ENCODE measurements around the gene C18orf54.
"Not testable (repeated sequence)": the region's sequence is repeated elsewhere in the genome, so short reads cannot be mapped to it uniquely, and the experiment has no call there.

The C18orf54 gene

DNA sequence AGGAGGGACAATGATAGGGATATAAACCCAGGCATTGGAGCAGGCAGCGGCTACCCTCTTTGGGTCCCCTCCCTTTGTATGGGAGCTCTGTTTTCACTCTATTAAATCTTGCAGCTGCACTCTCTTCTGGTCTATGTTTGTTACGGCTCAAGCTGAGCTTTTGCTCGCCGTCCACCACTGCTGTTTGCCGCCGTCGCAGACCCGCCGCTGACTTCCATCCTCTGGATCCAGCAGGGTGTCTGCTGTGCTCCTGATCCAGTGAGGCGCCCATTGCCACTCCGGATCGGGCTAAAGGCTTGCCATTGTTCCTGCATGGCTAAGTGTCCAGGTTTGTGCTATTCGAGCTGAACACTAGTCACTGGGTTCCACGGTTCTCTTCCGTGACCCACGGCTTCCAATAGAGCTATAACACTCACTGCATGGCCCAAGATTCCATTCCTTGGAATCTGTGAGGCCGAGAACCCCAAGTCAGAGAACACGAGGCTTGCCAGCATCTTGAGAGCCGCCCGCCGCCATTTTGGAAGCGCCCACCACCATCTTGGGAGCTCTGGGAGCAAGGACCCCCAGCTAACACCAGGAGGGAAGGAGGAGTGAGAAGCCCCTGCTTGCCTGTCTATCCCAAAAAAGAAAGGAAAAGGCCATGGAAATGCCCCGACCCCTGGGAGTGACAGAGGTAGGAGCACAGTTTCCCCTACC is 29.2 kb downstream of the C18orf54 start:
- in situ Hi-C loops (cut with MboI; ENCODE audit: low sequenced_read_pairs): not testable (repeated sequence)

- in situ Hi-C loops (cut with MboI; ENCODE audit: low sequenced_read_pairs): no loop called here
Observed at GRCh38 chr18:54387631-54388030, 29.9 kb downstream of the C18orf54 start.

- in situ Hi-C loops (cut with MboI; ENCODE audit: low sequenced_read_pairs): no loop called here
Observed at GRCh38 chr18:54388203-54389142, 30.8 kb downstream of the C18orf54 start.

DNA sequence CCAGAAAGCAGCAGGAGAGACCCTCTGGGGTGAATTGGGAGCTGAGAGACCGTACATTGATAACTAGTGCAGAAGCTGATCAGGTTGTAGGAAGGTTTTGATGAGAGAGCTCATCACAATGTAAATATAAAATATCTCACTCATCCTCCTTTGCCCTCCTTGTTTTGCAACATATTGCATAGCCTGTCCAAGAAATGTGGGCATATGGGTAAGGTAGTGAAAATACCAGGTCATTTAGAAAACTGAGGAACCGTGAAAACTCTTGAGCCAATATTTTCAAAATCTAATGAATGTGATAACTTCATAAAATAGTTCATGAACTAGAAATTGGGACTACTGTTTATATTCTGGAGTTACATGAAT is 31.4 kb downstream of the C18orf54 start:
- in situ Hi-C loops (cut with MboI; ENCODE audit: low sequenced_read_pairs): no loop called here

DNA sequence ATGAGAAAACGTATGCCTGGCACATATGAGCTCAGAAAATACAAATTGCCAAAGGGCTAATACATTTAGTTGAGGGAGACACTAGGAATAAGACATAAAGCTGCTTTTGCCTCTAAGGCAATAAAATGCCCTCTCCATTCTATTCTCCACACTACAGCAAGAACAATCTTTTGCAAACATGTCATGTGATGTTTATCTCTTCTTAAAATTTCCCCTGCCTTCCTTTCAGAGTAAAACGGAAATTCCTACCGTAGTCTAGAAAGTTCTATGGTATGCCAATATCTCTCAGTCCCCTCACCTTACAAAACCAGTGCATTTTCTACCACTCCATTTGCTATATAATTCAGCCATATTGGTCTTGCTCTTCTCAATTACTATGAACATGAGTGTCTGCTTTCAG is 33.1 kb downstream of the C18orf54 start:
- in situ Hi-C loops (cut with MboI; ENCODE audit: low sequenced_read_pairs): no loop called here

GRCh38 chr18:54392543-54393023 is 34.9 kb downstream of the C18orf54 start:
- in situ Hi-C loops (cut with MboI; ENCODE audit: low sequenced_read_pairs): no loop called here

DNA sequence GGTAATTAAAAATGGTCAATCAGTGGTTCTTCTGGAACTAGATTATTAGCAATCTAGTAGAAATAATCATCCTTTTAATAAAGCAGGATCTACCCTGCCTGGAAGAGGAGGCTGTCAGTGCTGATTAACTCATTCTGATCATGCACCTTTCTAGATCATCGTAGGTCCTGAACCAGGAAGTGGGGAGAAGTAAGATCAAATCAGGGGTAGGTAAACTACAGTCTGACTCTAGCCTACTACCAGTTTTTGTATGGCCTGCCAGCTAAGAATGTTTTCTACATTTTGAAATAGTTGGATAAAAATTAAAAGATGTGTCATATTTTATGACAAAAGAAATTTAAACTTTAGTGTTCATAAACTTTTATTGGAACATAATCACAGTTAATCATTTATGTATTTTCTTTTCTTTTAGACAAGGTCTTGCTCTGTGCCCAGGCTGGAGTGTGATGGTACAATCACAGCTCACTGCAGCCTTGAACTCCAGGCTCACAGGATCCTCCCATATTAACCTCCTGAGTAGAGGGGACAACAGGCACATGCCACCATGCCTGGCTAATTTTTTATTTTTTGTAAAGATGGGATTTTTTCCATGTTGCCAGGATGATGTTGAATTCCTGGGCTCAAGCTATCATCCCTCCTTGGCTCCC is 36.1 kb downstream of the C18orf54 start:
- in situ Hi-C loops (cut with MboI; ENCODE audit: low sequenced_read_pairs): no loop called here

DNA sequence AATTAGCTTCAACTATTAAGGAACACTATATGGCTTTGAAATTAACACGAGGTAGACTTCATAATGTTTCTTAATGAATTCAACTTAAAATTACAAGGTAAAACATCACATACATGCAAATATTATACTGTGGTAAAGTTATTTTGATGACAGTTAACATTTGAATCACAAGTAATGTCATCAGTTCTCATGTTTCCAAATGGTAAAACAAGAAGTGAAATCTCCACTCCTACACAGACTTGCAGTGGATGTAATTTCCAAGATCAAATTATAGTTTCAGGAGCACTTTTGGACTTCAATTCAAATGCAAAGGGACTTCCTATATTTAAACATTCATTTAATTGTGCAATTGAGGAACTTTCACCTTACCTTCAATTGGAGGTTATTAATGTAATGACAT is 39.1 kb downstream of the C18orf54 start:
- in situ Hi-C loops (cut with MboI; ENCODE audit: low sequenced_read_pairs): no loop called here

GRCh38 chr18:54405290-54405689 is 47.6 kb downstream of the C18orf54 start:
- in situ Hi-C loops (cut with MboI; ENCODE audit: low sequenced_read_pairs): no loop called here

GRCh38 chr18:54411781-54412180 is 54.1 kb downstream of the C18orf54 start:
- in situ Hi-C loops (cut with MboI; ENCODE audit: low sequenced_read_pairs): no loop called here

DNA sequence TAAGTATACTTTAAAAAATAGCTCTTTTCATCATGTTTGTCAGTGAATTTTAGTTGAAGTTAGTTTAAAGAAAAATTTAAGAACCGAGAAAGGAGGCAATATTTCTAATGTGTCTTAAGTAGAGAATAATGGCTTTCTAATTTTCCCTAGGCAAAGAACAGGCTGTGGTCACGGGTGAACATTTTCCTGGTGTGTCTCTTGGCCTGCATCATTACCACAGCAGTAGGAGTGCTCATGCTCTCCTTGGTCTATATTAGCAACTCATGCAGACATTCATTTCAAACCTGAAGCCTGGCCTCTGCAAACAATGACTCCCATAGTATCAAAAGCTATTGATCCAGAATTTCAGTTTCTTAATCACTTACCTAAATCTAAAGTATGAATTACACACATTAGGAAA is 57.4 kb downstream of the C18orf54 start:
- in situ Hi-C loops (cut with MboI; ENCODE audit: low sequenced_read_pairs): no loop called here

GRCh38 chr18:54416436-54416835 is 58.7 kb downstream of the C18orf54 start:
- in situ Hi-C loops (cut with MboI; ENCODE audit: low sequenced_read_pairs): no loop called here

- in situ Hi-C loops (cut with MboI; ENCODE audit: low sequenced_read_pairs): no loop called here
Observed at GRCh38 chr18:54423831-54424230, 66.1 kb downstream of the C18orf54 start.

- in situ Hi-C loops (cut with MboI; ENCODE audit: low sequenced_read_pairs): no loop called here
Observed at GRCh38 chr18:54426085-54426665, 68.5 kb downstream of the C18orf54 start.
